HCT116 (cell line): ENCODE measurements around the gene SMYD3.

Experiments used
- CEBPB ChIP-seq: IDR thresholded peaks from 2 replicates; pipeline ENCODE4 v1.6.1; 2012; ENCODE audit warnings: low read depth
- EGR1 ChIP-seq: IDR thresholded peaks from 2 replicates; pipeline ENCODE4 v1.6.1; 2012; ENCODE audit warnings: low read depth
- EZH2 ChIP-seq: fragments of 200-600 bp; sonication (generic); IDR thresholded peaks from 2 replicates; pipeline ENCODE4 v1.6.1; 2017; ENCODE audit warnings: antibody characterized with exemption, mixed run types
- JUND ChIP-seq: IDR thresholded peaks from 2 replicates; pipeline ENCODE4 v1.6.1; 2012
- POLR2A ChIP-seq: IDR thresholded peaks from 2 replicates; pipeline ENCODE4 v1.7.0; 2011; ENCODE audit warnings: borderline replicate concordance; ENCODE audit not compliant: insufficient read depth, insufficient read length; ENCODE audit errors: extremely low read depth
- POLR2AphosphoS5 ChIP-seq: IDR thresholded peaks from 2 replicates; pipeline ENCODE4 v1.6.1; 2011; ENCODE audit warnings: mild to moderate bottlenecking, low read depth, low read length, moderate library complexity
- TCF7L2 ChIP-seq: IDR thresholded peaks from 2 replicates; pipeline ENCODE4 v1.7.0; 2011; ENCODE audit warnings: borderline replicate concordance, inconsistent platforms; ENCODE audit not compliant: insufficient read depth, insufficient read length; ENCODE audit errors: extremely low read depth
- ZFX ChIP-seq: fragments of 450-650 bp; IDR thresholded peaks from 2 replicates; pipeline ENCODE4 v1.6.1; 2017
- TF ChIP-seq, protein P1 (sequence below), 3 experiments: fragments of 200-600 bp in 1 of 3; sonication (generic) in 1 of 3; IDR thresholded peaks in 2 of 3; conservative IDR thresholded peaks in 1 of 3; 2 replicates each; pipeline ENCODE4 v1.5.1; 2012 to 2017; ENCODE audit warnings: low read depth in 2 of 3, low read length in 2 of 3, antibody characterized with exemption in 1 of 3, borderline replicate concordance in 1 of 3, control low read depth in 1 of 3, mild to moderate bottlenecking in 1 of 3, mixed read lengths in 1 of 3, mixed run types in 1 of 3, moderate library complexity in 1 of 3; ENCODE audit not compliant: insufficient read depth in 1 of 3
- TF ChIP-seq, protein P2 (sequence below): IDR thresholded peaks from 2 replicates; pipeline ENCODE4 v1.6.1; 2012; ENCODE audit warnings: low read depth

DNA sequence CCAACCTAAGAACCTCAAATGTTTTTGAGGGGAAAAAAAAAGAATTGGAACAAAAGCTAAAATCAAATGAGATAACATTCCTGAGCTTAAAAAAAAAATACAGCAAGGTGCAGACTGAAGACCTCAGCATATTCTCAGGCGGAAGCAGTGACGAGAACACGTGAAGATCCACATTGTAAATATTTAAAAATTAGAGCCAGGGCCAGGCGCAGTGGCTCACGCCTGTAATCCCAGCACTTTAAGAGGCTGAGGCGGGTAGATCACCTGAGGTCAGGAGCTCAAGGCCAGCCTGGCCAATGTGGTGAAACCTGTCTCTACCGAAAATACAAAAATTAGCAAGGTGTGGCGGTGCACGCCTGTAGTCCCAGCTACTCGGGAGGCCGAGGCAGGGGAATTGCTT lies 43.3 kb upstream of the SMYD3 start:
- no peak for TF ChIP-seq POLR2A
- no peak for TF ChIP-seq EGR1
- no peak for TF ChIP-seq EZH2
- TF ChIP-seq, protein P1, sequence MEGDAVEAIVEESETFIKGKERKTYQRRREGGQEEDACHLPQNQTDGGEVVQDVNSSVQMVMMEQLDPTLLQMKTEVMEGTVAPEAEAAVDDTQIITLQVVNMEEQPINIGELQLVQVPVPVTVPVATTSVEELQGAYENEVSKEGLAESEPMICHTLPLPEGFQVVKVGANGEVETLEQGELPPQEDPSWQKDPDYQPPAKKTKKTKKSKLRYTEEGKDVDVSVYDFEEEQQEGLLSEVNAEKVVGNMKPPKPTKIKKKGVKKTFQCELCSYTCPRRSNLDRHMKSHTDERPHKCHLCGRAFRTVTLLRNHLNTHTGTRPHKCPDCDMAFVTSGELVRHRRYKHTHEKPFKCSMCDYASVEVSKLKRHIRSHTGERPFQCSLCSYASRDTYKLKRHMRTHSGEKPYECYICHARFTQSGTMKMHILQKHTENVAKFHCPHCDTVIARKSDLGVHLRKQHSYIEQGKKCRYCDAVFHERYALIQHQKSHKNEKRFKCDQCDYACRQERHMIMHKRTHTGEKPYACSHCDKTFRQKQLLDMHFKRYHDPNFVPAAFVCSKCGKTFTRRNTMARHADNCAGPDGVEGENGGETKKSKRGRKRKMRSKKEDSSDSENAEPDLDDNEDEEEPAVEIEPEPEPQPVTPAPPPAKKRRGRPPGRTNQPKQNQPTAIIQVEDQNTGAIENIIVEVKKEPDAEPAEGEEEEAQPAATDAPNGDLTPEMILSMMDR (IDR thresholded peaks at IDR 0.05 in 2 of 3, conservative IDR thresholded peaks at IDR 0.05 in 1 of 3; ENCODE audit: borderline replicate concordance in 1 of 3, insufficient read depth in 1 of 3, low read depth in 2 of 3, low read length in 2 of 3) = no peak
- TF ChIP-seq TCF7L2 = no peak
- no peak for TF ChIP-seq CEBPB
- TF ChIP-seq, protein P2, sequence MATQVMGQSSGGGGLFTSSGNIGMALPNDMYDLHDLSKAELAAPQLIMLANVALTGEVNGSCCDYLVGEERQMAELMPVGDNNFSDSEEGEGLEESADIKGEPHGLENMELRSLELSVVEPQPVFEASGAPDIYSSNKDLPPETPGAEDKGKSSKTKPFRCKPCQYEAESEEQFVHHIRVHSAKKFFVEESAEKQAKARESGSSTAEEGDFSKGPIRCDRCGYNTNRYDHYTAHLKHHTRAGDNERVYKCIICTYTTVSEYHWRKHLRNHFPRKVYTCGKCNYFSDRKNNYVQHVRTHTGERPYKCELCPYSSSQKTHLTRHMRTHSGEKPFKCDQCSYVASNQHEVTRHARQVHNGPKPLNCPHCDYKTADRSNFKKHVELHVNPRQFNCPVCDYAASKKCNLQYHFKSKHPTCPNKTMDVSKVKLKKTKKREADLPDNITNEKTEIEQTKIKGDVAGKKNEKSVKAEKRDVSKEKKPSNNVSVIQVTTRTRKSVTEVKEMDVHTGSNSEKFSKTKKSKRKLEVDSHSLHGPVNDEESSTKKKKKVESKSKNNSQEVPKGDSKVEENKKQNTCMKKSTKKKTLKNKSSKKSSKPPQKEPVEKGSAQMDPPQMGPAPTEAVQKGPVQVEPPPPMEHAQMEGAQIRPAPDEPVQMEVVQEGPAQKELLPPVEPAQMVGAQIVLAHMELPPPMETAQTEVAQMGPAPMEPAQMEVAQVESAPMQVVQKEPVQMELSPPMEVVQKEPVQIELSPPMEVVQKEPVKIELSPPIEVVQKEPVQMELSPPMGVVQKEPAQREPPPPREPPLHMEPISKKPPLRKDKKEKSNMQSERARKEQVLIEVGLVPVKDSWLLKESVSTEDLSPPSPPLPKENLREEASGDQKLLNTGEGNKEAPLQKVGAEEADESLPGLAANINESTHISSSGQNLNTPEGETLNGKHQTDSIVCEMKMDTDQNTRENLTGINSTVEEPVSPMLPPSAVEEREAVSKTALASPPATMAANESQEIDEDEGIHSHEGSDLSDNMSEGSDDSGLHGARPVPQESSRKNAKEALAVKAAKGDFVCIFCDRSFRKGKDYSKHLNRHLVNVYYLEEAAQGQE = no peak
- TF ChIP-seq JUND = no peak
- no peak for TF ChIP-seq POLR2AphosphoS5
- TF ChIP-seq ZFX = no peak
